OCI-LY3 (cell line): ENCODE results near the gene LRP6.
"Not testable (repeated sequence)": the region's sequence is repeated elsewhere in the genome, so short reads cannot be mapped to it uniquely, and the experiment has no call there.

Experiments
- EZH2phosphoT487 ChIP-seq: fragments of 200-600 bp; shearing (Covaris generic); IDR thresholded peaks from 2 replicates; pipeline ENCODE4 v1.6.1; 2018; ENCODE audit warnings: antibody characterized with exemption, mixed run types, low read depth
- TF ChIP-seq, protein P1 (sequence below): fragments of 200-600, 300-600 bp; sonication (generic); IDR thresholded peaks from 2 replicates; pipeline ENCODE4 v1.5.1; 2014; ENCODE audit warnings: antibody characterized with exemption, low read length, low read depth

DNA sequence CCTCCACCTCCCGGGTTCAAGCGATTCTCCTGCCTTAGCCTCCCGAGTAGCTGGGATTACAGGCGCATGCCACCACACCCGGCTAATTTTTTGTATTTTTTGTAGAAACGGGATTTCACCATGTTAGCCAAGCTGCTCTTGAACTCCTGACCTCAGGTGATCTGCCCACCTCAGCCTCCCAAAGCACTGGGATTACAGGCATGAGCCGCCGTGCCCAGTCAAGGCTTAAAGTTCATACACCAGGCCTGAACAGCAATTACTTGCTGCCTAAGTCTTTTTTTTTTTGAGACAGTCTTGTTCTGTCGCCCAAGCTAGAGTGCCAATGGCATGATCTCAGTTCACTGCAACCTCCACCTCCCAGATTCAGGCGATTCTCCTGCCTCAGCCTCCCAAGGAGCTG is 43.9 kb upstream of the LRP6 start:
- TF ChIP-seq, protein P1, sequence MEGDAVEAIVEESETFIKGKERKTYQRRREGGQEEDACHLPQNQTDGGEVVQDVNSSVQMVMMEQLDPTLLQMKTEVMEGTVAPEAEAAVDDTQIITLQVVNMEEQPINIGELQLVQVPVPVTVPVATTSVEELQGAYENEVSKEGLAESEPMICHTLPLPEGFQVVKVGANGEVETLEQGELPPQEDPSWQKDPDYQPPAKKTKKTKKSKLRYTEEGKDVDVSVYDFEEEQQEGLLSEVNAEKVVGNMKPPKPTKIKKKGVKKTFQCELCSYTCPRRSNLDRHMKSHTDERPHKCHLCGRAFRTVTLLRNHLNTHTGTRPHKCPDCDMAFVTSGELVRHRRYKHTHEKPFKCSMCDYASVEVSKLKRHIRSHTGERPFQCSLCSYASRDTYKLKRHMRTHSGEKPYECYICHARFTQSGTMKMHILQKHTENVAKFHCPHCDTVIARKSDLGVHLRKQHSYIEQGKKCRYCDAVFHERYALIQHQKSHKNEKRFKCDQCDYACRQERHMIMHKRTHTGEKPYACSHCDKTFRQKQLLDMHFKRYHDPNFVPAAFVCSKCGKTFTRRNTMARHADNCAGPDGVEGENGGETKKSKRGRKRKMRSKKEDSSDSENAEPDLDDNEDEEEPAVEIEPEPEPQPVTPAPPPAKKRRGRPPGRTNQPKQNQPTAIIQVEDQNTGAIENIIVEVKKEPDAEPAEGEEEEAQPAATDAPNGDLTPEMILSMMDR = not testable (repeated sequence)
- TF ChIP-seq EZH2phosphoT487 = not testable (repeated sequence)
